Stomach (tissue), 4 donors: ENCODE results near the gene C1orf21.

Source experiments
- CTCF ChIP-seq, 7 experiments: fragments of 450-650 bp in 4 of 7; fragments of 200-600 bp in 3 of 7; sonication (generic) in 3 of 7; IDR thresholded peaks; one replicate each; pipeline ENCODE4 v1.5.1; 2016 to 2019; ENCODE audit warnings: antibody characterized with exemption in 7 of 7, control low read depth in 2 of 7, mild to moderate bottlenecking in 1 of 7
- POLR2A ChIP-seq, 4 donors: fragments of 450-650 bp; IDR thresholded peaks; one replicate each; pipeline ENCODE4 v1.6.1; 2016; ENCODE audit warnings: antibody characterized with exemption in 4 of 4, control low read depth in 2 of 4, mild to moderate bottlenecking in 1 of 4, moderate library complexity in 1 of 4

- TF ChIP-seq POLR2A (IDR thresholded peaks at IDR 0.05), result no peak
- TF ChIP-seq CTCF (IDR thresholded peaks at IDR 0.05), result no peak
These were observed 9.2 kb downstream of the C1orf21 start for GRCh38 chr1:184395937-184396480.
